Right cardiac atrium (tissue), 5 donors: Measurements from ENCODE around the gene LMCD1. TPM values are rescaled to one million over a fixed set of nuclear protein-coding genes. Genes with fewer than 3 reads are reported as not detected.

Source experiments
- ATAC-seq, 2 donors: fragments of 200-7000 bp; cut with Tn5 transposase; one replicate each; pipeline versions ENCODE4 v1.8.0 to v1.9.1; 2020; ENCODE audit warnings: moderate library complexity in 2 of 2, mild to moderate bottlenecking in 1 of 2
- DNase-seq, 3 donors: peaks; one replicate each; pipeline ENCODE4 v3.0.0-alpha.2; 2020
- H3K27ac ChIP-seq: one replicate; pipeline ENCODE4 v1.5.1; 2013; ENCODE audit warnings: mild to moderate bottlenecking, low read length, control low read depth, moderate library complexity
- H3K27me3 ChIP-seq: one replicate; pipeline ENCODE4 v1.6.1; 2013; ENCODE audit not compliant: control insufficient read depth, insufficient read depth
- H3K4me1 ChIP-seq: one replicate; pipeline ENCODE4 v1.6.1; 2013; ENCODE audit warnings: low read length; ENCODE audit not compliant: control insufficient read depth, insufficient read depth
- H3K4me3 ChIP-seq: one replicate; pipeline ENCODE4 v1.5.1; 2013; ENCODE audit warnings: low read length, control low read depth
- H3K9me3 ChIP-seq: one replicate; pipeline ENCODE4 v1.6.1; 2013; ENCODE audit warnings: low read length; ENCODE audit not compliant: control insufficient read depth
- WGBS: extraction: QIAGEN DNeasy Blood & Tissue Kit; methylation state at CpG from one replicate; pipeline ENCODE4 v1.1.7; 2013; 5-methylcytosine and 5-hydroxymethylcytosine counted together
- intact Hi-C, 4 donors: fragments of 100-400 bp; cut with DNase I; formaldehyde crosslinking; loops; one replicate each; pipeline versions ENCODE4 v1.11.0 to v1.14.0; 2022 to 2023
- polyA plus RNA-seq: library from polyadenylated mRNA; stranded (reverse); fragments of 200-250 nt; gene quantifications from one replicate; pipeline ENCODE4 v1.2.3, GENCODE V29; 2013
- total RNA-seq, 4 donors: library from RNA; stranded (reverse); fragmentation: NEBNext Ultra II Directional; extraction: Animal tissue kit (Norgen Biotek cat#: 25700); gene quantifications; one replicate each; pipeline ENCODE4 v1.2.1, GENCODE V29; 2021
- donor health status: healthy with polysubstance abuse.
- donor health status: DM: no; HTN: yes; CAD: no.
- donor health status: DM: no; HTN: no; CAD: no.
- donor health status: DM: no; HTN: yes; CAD: no; lungs with severe emphysema.
- donor health status: DM: yes; HTN: yes; CAD: no.

Gene LMCD1
- total and polyA plus RNA-seq, 5 donors: 43.4 to 57.8 (median 53.5) TPM

DNA sequence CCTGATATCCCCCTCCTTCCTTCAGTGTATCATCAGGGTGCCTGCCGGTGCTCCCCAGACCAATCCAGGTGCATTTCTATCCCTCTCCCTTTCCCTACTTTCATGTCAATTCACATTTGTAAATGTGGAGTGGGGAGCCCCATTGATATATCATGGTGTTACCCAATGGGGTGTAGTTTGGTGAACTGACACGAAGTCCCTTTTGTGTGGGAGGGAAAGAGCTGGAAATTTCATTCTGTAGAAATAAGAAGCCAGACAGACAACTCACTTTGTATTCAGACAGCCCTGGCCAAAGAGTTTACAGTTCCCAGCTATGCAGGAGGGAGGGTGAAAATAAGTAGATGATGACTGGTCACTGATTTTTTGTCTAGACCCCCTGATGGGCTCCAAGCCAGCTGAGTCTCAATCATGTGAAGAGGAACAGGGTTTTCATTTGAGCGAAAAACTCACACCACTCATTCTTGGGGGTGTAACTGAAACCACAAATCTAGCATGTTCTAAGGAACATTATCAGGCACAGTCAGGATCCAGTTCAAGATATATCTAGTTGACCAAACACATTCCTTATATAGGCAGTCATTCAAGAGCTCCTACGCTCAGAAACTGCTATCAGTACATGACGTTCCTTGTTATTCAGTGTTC, 58.9 kb downstream of the LMCD1 start:
- DNase-seq (peak in 2 of 3 donors; percentile 75 to 81), ATAC-seq (peak; percentile 78 to 79)
- WGBS: 68% methylated on average over 5 of the region's 5 CpGs
- Histone ChIP-seq H3K4me1 (peaks cover 24% of the 10 kb centered on the region), H3K4me3 (no peak overlapping the region), H3K27me3 (no peaks in the 10 kb centered on the region), H3K9me3 (no peaks in the 10 kb centered on the region), H3K27ac (peak overlapping the region; percentile 81)
- intact Hi-C loops: no loop called here

- Histone ChIP-seq H3K27ac (peak overlapping the region; percentile 81), H3K4me3 (no peak overlapping the region), H3K27me3 (no peaks in the 10 kb centered on the region), H3K9me3 (no peaks in the 10 kb centered on the region), H3K4me1 (peaks cover 24% of the 10 kb centered on the region)
- ATAC-seq (peak; percentile 75 to 82), DNase-seq (peak; percentile 79 to 91 (median 82))
- intact Hi-C loops: no loop called here
- 62% methylated on average over 4 of the region's 4 CpGs for WGBS
Measured at GRCh38 chr3:8561370-8561769, 59.7 kb downstream of the LMCD1 start.

DNA sequence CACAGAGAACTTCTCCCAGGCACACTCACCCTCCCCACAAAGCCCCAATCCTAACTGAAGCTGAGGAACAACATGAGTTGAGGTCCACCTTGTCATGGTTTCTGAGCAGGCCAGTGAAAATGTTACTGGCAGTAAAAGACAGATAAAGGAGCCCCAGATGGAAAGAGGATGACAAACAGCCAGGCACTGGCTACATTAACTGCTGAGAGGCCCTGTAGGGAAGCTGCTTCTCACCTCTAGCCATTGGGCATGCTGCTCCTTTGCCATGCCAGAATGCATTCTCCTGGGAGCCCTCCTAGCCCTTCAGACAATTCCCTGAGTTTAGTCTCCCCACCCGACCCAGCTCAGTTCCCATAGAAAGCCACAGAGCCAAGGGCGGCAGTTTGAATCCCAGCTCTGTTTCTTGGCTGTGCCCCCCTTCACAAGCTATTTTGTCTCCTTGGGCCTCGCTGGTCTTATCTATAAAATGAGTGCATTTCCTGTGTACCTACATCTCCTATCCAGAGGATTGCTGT, 60.5 kb downstream of the LMCD1 start:
- 48% methylated on average over 3 of the region's 3 CpGs for WGBS
- Histone ChIP-seq H3K9me3 (no peaks in the 10 kb centered on the region), H3K27me3 (no peaks in the 10 kb centered on the region), H3K4me1 (peaks cover 22% of the 10 kb centered on the region), H3K4me3 (no peak overlapping the region), H3K27ac (peak overlapping the region; percentile 81)
- intact Hi-C loops: no loop called here
- peak in 1 of 2 donors; percentile 25 for ATAC-seq
- DNase-seq: peak in 1 of 3 donors; percentile 69

- Histone ChIP-seq H3K27ac (no peak overlapping the region), H3K4me1 (peaks cover 18% of the 10 kb centered on the region), H3K9me3 (no peaks in the 10 kb centered on the region), H3K4me3 (no peak overlapping the region), H3K27me3 (no peaks in the 10 kb centered on the region)
- 76% methylated on average over 4 of the region's 4 CpGs for WGBS
- ATAC-seq (no peak), DNase-seq (no peak)
- intact Hi-C loops: no loop called here
Measured at GRCh38 chr3:8563146-8563545, 61.5 kb downstream of the LMCD1 start.

GRCh38 chr3:8563597-8563996, 62.0 kb downstream of the LMCD1 start:
- no peak overlapping the region for H3K4me3 ChIP-seq
- DNase-seq (no peak), ATAC-seq (no peak)
- no peak overlapping the region for H3K27ac ChIP-seq
- intact Hi-C loops: no loop called here
- peaks cover 18% of the 10 kb centered on the region for H3K4me1 ChIP-seq
- 85% methylated on average over 4 of the region's 4 CpGs for WGBS
- no peaks in the 10 kb centered on the region for H3K9me3 ChIP-seq
- no peaks in the 10 kb centered on the region for H3K27me3 ChIP-seq

DNA sequence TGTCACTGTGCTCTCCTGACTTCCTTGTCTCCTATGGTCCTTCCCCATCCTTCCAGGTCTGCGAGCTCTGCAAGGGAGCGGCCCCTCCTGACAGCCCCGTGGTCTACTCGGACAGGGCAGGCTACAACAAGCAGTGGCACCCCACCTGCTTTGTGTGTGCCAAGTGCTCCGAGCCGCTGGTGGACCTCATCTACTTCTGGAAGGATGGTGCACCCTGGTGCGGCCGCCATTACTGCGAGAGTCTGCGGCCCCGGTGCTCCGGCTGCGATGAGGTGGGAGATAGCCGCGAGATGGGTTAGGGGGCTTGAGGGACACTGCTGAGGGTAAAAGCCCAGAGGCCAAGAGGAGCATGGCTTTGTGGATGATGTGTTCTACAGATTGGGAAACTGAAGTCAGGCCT, 63.8 kb downstream of the LMCD1 start:
- peaks cover 13% of the 10 kb centered on the region for H3K4me1 ChIP-seq
- DNase-seq (no peak), ATAC-seq (no peak)
- 98% methylated on average over 15 of the region's 15 CpGs for WGBS
- H3K4me3 ChIP-seq: no peak overlapping the region
- H3K27ac ChIP-seq: no peak overlapping the region
- H3K9me3 ChIP-seq: no peaks in the 10 kb centered on the region
- H3K27me3 ChIP-seq: no peaks in the 10 kb centered on the region
- intact Hi-C loops: no loop called here

GRCh38 chr3:8567784-8568575, 66.4 kb downstream of the LMCD1 start:
- 89% methylated on average over 7 of the region's 7 CpGs for WGBS
- Histone ChIP-seq H3K27me3 (no peaks in the 10 kb centered on the region), H3K27ac (peak overlapping the region; percentile 43), H3K9me3 (no peaks in the 10 kb centered on the region), H3K4me1 (peaks cover 6% of the 10 kb centered on the region), H3K4me3 (no peak overlapping the region)
- DNase-seq: no peak
- intact Hi-C loops: no loop called here
- peak in 1 of 2 donors; percentile 55 for ATAC-seq

- intact Hi-C loops: no loop called here
- DNase-seq: no peak
- peak in 1 of 2 donors; percentile 78 for ATAC-seq
- no peaks in the 10 kb centered on the region for H3K9me3 ChIP-seq
- 50% methylated on average over 3 of the region's 3 CpGs for WGBS
- H3K27ac ChIP-seq: peak overlapping the region; percentile 17
- no peaks in the 10 kb centered on the region for H3K27me3 ChIP-seq
- peaks cover 9% of the 10 kb centered on the region for H3K4me1 ChIP-seq
- H3K4me3 ChIP-seq: no peak overlapping the region
Measured at GRCh38 chr3:8571256-8571655, 69.6 kb downstream of the LMCD1 start.

GRCh38 chr3:8573342-8573926, 71.8 kb downstream of the LMCD1 start:
- H3K9me3 ChIP-seq: no peaks in the 10 kb centered on the region
- WGBS: 39% methylated on average over 4 of the region's 4 CpGs
- H3K4me3 ChIP-seq: no peak overlapping the region
- peaks cover 9% of the 10 kb centered on the region for H3K4me1 ChIP-seq
- peak; percentile 25 to 36 for ATAC-seq
- no peak for DNase-seq
- no peak overlapping the region for H3K27ac ChIP-seq
- no peaks in the 10 kb centered on the region for H3K27me3 ChIP-seq
- intact Hi-C loops: no loop called here

- Histone ChIP-seq H3K4me1 (peaks cover 9% of the 10 kb centered on the region), H3K9me3 (no peaks in the 10 kb centered on the region), H3K4me3 (no peak overlapping the region), H3K27ac (peak overlapping the region; percentile 71), H3K27me3 (no peaks in the 10 kb centered on the region)
- DNase-seq: no peak
- intact Hi-C loops: no loop called here
- WGBS: 73% methylated on average over 2 of the region's 2 CpGs
- no peak for ATAC-seq
Measured at GRCh38 chr3:8574040-8574669, 72.5 kb downstream of the LMCD1 start.
